GM23338 (cell line): ENCODE data around the gene HIVEP2. TPM values are rescaled to one million over a fixed set of nuclear protein-coding genes. Genes with fewer than 3 reads are reported as not detected.

Source experiments
- ATAC-seq: fragments of 200-7000 bp; cut with Tn5 transposase; 3 replicates; pipeline ENCODE4 v1.9.1; 2020
- DNase-seq: peaks from one replicate; pipeline ENCODE4 v3.0.0-alpha.2; 2015; ENCODE audit warnings: low spot score
- H2AFZ ChIP-seq: fragments of 200-600 bp; sonication (generic); 2 replicates; pipeline ENCODE4 v1.8.0; 2016; ENCODE audit warnings: antibody characterized with exemption, mild to moderate bottlenecking, moderate library complexity
- H3F3A ChIP-seq: fragments of 200-600 bp; sonication (generic); replicated peaks from 2 replicates; pipeline ENCODE4 v1.8.0; 2017; ENCODE audit warnings: antibody characterized with exemption, mixed run types, low read depth
- H3K27ac ChIP-seq: fragments of 200-600 bp; sonication (generic); 2 replicates; pipeline ENCODE4 v1.6.1; 2016; ENCODE audit warnings: low read depth
- H3K27me3 ChIP-seq: fragments of 200-600 bp; sonication (generic); 2 replicates; pipeline ENCODE4 v1.8.0; 2016; ENCODE audit warnings: mild to moderate bottlenecking, mixed run types, moderate library complexity; ENCODE audit not compliant: insufficient read depth
- H3K36me3 ChIP-seq: fragments of 200-600 bp; sonication (generic); 2 replicates; pipeline ENCODE4 v1.8.0; 2016; ENCODE audit warnings: mild to moderate bottlenecking; ENCODE audit not compliant: insufficient read depth
- H3K4me1 ChIP-seq: fragments of 200-600 bp; sonication (generic); 2 replicates; pipeline ENCODE4 v1.8.0; 2016; ENCODE audit warnings: mild to moderate bottlenecking, moderate library complexity; ENCODE audit not compliant: insufficient read depth
- H3K4me2 ChIP-seq: fragments of 200-600 bp; sonication (generic); 2 replicates; pipeline ENCODE4 v1.7.1; 2017; ENCODE audit warnings: mixed run types
- H3K4me3 ChIP-seq: fragments of 200-600 bp; sonication (generic); 2 replicates; pipeline ENCODE4 v1.6.1; 2016; ENCODE audit warnings: mixed run types
- H3K79me2 ChIP-seq: fragments of 200-600 bp; sonication (generic); replicated peaks from 2 replicates; pipeline ENCODE4 v1.8.0; 2017; ENCODE audit warnings: mild to moderate bottlenecking; ENCODE audit not compliant: insufficient read depth
- H3K9me2 ChIP-seq: fragments of 200-600 bp; sonication (generic); 2 replicates; pipeline ENCODE4 v1.8.0; 2017; ENCODE audit not compliant: insufficient read depth
- H4K20me1 ChIP-seq: fragments of 200-600 bp; sonication (generic); replicated peaks from 2 replicates; pipeline ENCODE4 v1.8.0; 2017; ENCODE audit warnings: mild to moderate bottlenecking; ENCODE audit not compliant: insufficient read depth
- H3K27ac Mint-ChIP-seq: 2 replicates; pipeline ENCODE4 v1.8.0; 2020; ENCODE audit warnings: inconsistent platforms, mild to moderate bottlenecking, moderate library complexity, mixed read lengths
- H3K27me3 Mint-ChIP-seq: 3 replicates; pipeline ENCODE4 v1.8.0; 2022; ENCODE audit warnings: low read depth, mild to moderate bottlenecking, moderate library complexity, mixed read lengths, inconsistent platforms; ENCODE audit not compliant: insufficient read depth, poor library complexity
- H3K36me3 Mint-ChIP-seq: 3 replicates; pipeline ENCODE4 v1.8.0; 2021; ENCODE audit warnings: low read depth, mild to moderate bottlenecking, inconsistent platforms, moderate library complexity, mixed read lengths
- H3K4me1 Mint-ChIP-seq: 3 replicates; pipeline ENCODE4 v1.8.0; 2020; ENCODE audit warnings: mild to moderate bottlenecking, inconsistent platforms, mixed read lengths
- H3K4me3 Mint-ChIP-seq: 3 replicates; pipeline ENCODE4 v1.8.0; 2021; ENCODE audit warnings: moderate library complexity, mild to moderate bottlenecking, inconsistent platforms, mixed read lengths
- H3K9me3 Mint-ChIP-seq: 3 replicates; pipeline ENCODE4 v1.8.0; 2020; ENCODE audit warnings: moderate library complexity, mild to moderate bottlenecking, inconsistent platforms, mixed read lengths
- CREB1 ChIP-seq: fragments of 250-450 bp; sonication (Bioruptor Pico); IDR thresholded peaks from 2 replicates; pipeline ENCODE4 v1.5.0; 2020; ENCODE audit warnings: low read depth, mild to moderate bottlenecking, moderate library complexity
- ETS1 ChIP-seq: IDR thresholded peaks from 2 replicates; pipeline ENCODE4 v1.6.1; 2016; ENCODE audit warnings: antibody characterized with exemption
- EZH2 ChIP-seq: fragments of 200-600 bp; sonication (generic); IDR thresholded peaks from one replicate; pipeline ENCODE4 v1.8.0; 2017; ENCODE audit warnings: antibody characterized with exemption, mild to moderate bottlenecking, low read depth; ENCODE audit not compliant: unreplicated experiment
- EZH2phosphoT487 ChIP-seq: fragments of 200-600 bp; sonication (generic); IDR thresholded peaks from one replicate; pipeline ENCODE4 v1.8.1; 2018; ENCODE audit warnings: antibody characterized with exemption; ENCODE audit not compliant: unreplicated experiment
- JUNB ChIP-seq: IDR thresholded peaks from one replicate; pipeline ENCODE4 v1.6.1; 2016; ENCODE audit warnings: antibody characterized with exemption; ENCODE audit not compliant: unreplicated experiment
- NANOG ChIP-seq: IDR thresholded peaks from 2 replicates; pipeline ENCODE4 v1.6.1; 2016; ENCODE audit warnings: antibody characterized with exemption, borderline replicate concordance
- POLR2AphosphoS5 ChIP-seq: IDR thresholded peaks from 2 replicates; pipeline ENCODE4 v1.6.1; 2016; ENCODE audit warnings: antibody characterized with exemption, low read depth
- REST ChIP-seq: IDR thresholded peaks from one replicate; pipeline ENCODE4 v1.6.1; 2018; ENCODE audit warnings: antibody characterized with exemption; ENCODE audit not compliant: unreplicated experiment
- STAT1 ChIP-seq: IDR thresholded peaks from one replicate; pipeline ENCODE4 v1.6.1; 2016; ENCODE audit warnings: antibody characterized with exemption; ENCODE audit not compliant: unreplicated experiment
- ZNF114 ChIP-seq: fragments of 250-450 bp; sonication (Bioruptor Pico); IDR thresholded peaks from 2 replicates; pipeline ENCODE4 v1.5.0; 2020; ENCODE audit warnings: mild to moderate bottlenecking, moderate library complexity
- ZNF331 ChIP-seq: fragments of 250-450 bp; sonication (Bioruptor Pico); IDR thresholded peaks from 2 replicates; pipeline ENCODE4 v1.5.0; 2020; ENCODE audit warnings: low read depth, mild to moderate bottlenecking, moderate library complexity
- polyA plus RNA-seq: library from polyadenylated mRNA; unstranded; fragments of >200 nt; fragmentation: Nextera tagmentation; extraction: Ambion mirVana; gene quantifications from 2 replicates; pipeline ENCODE4 v1.2.1, GENCODE V29; 2016
- total RNA-seq: library from RNA; depleted of rRNA; stranded (reverse); fragments of >200 nt; shearing (Covaris generic); gene quantifications from 2 replicates; pipeline ENCODE4 v1.2.3, GENCODE V29; 2014
- TF ChIP-seq, protein P1 (sequence below): fragments of 250-450 bp; sonication (Bioruptor Pico); IDR thresholded peaks from 2 replicates; pipeline ENCODE4 v1.5.0; 2020; ENCODE audit warnings: mild to moderate bottlenecking, moderate library complexity
- TF ChIP-seq, protein P2 (sequence below), 2 experiments: fragments of 200-600 bp in 1 of 2; sonication (generic) in 1 of 2; conservative IDR thresholded peaks; 2 replicates each; pipeline versions ENCODE4 v1.5.1 to v1.6.1; 2016 to 2017; ENCODE audit warnings: antibody characterized with exemption in 2 of 2, low read depth in 2 of 2, mild to moderate bottlenecking in 2 of 2, moderate library complexity in 1 of 2

The HIVEP2 gene
- total and polyA plus RNA-seq, 2 experiments from 2014 or later: 1.5 to 7.4 TPM

DNA sequence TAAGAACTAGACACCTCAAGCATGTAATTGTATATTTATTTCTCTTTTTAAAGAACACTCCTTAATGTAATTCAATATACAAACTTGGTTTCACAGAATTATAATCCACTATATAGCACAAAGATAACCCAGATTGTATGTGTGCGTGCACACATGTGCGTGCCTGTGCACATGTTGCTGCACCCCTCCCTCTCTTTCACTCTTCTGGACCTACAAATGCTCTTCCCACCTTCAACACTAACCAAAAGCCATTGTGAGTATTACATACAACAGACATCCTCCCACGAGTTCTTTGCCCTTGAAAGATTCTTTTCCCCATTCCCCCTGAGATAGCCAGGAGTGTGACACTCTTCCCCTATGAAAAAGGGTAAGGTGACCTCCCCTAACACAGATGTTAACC is 193.5 kb downstream of the HIVEP2 start:
- no peaks in the 10 kb centered on the region for H3F3A ChIP-seq
- no peaks in the 10 kb centered on the region for H3K27me3 ChIP-seq
- no peak overlapping the region for H3K4me2 ChIP-seq
- no peaks in the 10 kb centered on the region for H3K36me3 ChIP-seq
- H2AFZ ChIP-seq: no peak overlapping the region
- no peak for DNase-seq
- ATAC-seq: no peak
- H4K20me1 ChIP-seq: no peaks in the 10 kb centered on the region
- TF ChIP-seq REST (no peak), POLR2AphosphoS5 (no peak), NANOG (no peak), ETS1 (no peak), STAT1 (no peak), ZNF331 (CRISPR knock-in tag) (no peak), CREB1 (no peak), JUNB (no peak), ZNF114 (CRISPR knock-in tag) (no peak), EZH2 (no peak), EZH2phosphoT487 (no peak)
- TF ChIP-seq, protein P1, sequence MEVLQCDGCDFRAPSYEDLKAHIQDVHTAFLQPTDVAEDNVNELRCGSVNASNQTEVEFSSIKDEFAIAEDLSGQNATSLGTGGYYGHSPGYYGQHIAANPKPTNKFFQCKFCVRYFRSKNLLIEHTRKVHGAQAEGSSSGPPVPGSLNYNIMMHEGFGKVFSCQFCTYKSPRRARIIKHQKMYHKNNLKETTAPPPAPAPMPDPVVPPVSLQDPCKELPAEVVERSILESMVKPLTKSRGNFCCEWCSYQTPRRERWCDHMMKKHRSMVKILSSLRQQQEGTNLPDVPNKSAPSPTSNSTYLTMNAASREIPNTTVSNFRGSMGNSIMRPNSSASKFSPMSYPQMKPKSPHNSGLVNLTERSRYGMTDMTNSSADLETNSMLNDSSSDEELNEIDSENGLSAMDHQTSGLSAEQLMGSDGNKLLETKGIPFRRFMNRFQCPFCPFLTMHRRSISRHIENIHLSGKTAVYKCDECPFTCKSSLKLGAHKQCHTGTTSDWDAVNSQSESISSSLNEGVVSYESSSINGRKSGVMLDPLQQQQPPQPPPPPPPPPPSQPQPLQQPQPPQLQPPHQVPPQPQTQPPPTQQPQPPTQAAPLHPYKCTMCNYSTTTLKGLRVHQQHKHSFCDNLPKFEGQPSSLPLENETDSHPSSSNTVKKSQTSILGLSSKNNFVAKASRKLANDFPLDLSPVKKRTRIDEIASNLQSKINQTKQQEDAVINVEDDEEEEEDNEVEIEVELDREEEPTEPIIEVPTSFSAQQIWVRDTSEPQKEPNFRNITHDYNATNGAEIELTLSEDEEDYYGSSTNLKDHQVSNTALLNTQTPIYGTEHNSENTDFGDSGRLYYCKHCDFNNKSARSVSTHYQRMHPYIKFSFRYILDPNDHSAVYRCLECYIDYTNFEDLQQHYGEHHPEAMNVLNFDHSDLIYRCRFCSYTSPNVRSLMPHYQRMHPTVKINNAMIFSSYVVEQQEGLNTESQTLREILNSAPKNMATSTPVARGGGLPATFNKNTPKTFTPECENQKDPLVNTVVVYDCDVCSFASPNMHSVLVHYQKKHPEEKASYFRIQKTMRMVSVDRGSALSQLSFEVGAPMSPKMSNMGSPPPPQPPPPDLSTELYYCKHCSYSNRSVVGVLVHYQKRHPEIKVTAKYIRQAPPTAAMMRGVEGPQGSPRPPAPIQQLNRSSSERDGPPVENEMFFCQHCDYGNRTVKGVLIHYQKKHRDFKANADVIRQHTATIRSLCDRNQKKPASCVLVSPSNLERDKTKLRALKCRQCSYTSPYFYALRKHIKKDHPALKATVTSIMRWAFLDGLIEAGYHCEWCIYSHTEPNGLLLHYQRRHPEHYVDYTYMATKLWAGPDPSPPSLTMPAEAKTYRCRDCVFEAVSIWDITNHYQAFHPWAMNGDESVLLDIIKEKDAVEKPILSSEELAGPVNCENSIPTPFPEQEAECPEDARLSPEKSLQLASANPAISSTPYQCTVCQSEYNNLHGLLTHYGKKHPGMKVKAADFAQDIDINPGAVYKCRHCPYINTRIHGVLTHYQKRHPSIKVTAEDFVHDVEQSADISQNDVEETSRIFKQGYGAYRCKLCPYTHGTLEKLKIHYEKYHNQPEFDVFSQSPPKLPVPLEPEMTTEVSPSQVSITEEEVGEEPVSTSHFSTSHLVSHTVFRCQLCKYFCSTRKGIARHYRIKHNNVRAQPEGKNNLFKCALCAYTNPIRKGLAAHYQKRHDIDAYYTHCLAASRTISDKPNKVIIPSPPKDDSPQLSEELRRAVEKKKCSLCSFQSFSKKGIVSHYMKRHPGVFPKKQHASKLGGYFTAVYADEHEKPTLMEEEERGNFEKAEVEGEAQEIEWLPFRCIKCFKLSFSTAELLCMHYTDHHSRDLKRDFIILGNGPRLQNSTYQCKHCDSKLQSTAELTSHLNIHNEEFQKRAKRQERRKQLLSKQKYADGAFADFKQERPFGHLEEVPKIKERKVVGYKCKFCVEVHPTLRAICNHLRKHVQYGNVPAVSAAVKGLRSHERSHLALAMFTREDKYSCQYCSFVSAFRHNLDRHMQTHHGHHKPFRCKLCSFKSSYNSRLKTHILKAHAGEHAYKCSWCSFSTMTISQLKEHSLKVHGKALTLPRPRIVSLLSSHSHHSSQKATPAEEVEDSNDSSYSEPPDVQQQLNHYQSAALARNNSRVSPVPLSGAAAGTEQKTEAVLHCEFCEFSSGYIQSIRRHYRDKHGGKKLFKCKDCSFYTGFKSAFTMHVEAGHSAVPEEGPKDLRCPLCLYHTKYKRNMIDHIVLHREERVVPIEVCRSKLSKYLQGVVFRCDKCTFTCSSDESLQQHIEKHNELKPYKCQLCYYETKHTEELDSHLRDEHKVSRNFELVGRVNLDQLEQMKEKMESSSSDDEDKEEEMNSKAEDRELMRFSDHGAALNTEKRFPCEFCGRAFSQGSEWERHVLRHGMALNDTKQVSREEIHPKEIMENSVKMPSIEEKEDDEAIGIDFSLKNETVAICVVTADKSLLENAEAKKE (CRISPR knock-in tag): no peak
- TF ChIP-seq, protein P2, sequence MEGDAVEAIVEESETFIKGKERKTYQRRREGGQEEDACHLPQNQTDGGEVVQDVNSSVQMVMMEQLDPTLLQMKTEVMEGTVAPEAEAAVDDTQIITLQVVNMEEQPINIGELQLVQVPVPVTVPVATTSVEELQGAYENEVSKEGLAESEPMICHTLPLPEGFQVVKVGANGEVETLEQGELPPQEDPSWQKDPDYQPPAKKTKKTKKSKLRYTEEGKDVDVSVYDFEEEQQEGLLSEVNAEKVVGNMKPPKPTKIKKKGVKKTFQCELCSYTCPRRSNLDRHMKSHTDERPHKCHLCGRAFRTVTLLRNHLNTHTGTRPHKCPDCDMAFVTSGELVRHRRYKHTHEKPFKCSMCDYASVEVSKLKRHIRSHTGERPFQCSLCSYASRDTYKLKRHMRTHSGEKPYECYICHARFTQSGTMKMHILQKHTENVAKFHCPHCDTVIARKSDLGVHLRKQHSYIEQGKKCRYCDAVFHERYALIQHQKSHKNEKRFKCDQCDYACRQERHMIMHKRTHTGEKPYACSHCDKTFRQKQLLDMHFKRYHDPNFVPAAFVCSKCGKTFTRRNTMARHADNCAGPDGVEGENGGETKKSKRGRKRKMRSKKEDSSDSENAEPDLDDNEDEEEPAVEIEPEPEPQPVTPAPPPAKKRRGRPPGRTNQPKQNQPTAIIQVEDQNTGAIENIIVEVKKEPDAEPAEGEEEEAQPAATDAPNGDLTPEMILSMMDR (conservative IDR thresholded peaks at IDR 0.05; ENCODE audit: low read depth in 2 of 2): no peak
- Mint-ChIP-seq H3K27ac (no peak overlapping the region), H3K27me3 (no peaks in the 10 kb centered on the region), H3K4me3 (no peak overlapping the region), H3K36me3 (peaks cover 5% of the 10 kb centered on the region; the same call in 1 of the 3 replicates), H3K4me1 (peaks cover 4% of the 10 kb centered on the region), H3K9me3 (no peaks in the 10 kb centered on the region)
- H3K79me2 ChIP-seq: no peaks in the 10 kb centered on the region
- no peak overlapping the region for H3K4me3 ChIP-seq
- no peaks in the 10 kb centered on the region for H3K9me2 ChIP-seq
- H3K4me1 ChIP-seq: no peaks in the 10 kb centered on the region
- H3K27ac ChIP-seq: no peak overlapping the region
